Cerebellar cortex (tissue), 1 donor: Measurements from ENCODE around the gene WWOX.

Experiments
- DNase-seq: peaks from one replicate; pipeline ENCODE4 v3.0.0-alpha.2; 2015; ENCODE audit warnings: low spot score

WWOX gene

DNA sequence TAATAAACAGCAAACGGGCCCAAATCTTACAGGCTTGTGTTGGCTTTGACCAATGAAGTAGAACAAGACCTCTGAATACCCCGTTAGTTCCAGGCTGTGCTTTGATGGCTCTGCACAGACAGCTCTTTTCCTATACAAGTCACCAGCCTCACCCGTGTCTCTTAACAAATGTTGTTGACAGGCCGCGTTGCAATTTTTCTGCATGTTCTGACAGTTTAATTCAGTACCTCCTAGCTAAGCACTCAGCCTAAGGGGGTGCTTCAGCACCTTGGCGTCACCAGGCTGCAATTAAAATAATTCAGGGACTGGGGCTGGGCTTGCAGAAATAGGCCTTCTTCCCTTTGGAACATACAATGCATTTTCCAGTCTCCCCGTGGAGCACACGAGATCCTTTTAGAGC, 1001.0 kb downstream of the WWOX start:
- no peak for DNase-seq

DNA sequence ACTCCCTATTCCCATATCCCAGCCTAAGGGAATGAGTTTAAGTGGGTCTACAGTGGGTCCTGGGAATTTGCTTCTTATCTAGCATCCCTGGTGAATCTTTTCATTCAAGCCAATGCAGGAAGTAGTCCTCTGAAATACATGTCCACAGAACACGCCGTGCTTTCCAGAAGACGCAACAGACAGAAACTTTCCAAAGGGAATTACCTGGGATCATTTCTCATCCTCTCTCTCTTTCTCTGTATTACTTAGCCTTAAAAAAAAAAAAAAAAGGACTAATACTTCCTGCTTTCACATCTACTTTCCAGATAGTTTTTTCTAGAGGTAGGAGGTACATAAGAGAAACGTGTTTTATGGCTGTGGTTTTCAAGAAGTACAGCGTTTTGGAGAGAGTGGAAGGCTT, 1002.0 kb downstream of the WWOX start:
- DNase-seq = no peak

DNA sequence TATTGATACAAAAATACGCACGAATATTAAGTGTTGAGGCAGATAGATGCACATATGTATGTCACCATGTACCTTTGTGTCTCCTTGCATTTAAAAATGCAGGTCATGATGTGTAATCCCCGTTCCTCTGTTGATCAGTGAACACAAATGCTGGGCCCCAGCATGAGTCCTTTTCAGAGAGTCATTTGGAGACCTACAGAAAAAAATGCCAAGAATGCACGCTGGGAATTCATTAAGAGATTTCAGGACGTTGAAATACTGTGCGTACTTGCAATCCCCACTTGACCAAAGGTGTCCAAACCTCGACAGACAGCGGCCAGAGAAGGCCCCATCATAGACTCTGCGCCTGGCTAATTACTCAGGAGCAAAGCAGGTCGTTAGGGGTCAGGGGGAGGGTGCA, 1005.1 kb downstream of the WWOX start:
- peak; percentile 65 for DNase-seq

DNA sequence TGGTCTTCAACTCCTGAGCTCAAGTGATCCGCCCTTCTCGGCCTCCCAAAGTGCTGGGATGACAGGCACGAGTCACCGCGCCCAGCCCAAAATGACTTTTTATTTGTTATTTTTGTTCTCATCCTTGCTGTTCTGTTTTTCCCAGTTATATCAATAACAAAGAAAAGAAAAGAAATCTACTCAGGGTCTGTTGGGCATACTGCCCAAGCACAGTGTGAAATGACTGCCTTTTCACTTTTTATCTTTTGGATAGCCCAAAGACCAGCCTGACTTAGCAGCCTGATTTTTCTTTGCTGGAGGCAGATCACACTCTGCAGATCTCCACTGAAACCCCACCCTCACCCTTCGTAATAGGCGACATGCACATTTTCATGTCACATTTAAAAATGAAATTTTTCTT, 1007.8 kb downstream of the WWOX start:
- DNase-seq = no peak

DNA sequence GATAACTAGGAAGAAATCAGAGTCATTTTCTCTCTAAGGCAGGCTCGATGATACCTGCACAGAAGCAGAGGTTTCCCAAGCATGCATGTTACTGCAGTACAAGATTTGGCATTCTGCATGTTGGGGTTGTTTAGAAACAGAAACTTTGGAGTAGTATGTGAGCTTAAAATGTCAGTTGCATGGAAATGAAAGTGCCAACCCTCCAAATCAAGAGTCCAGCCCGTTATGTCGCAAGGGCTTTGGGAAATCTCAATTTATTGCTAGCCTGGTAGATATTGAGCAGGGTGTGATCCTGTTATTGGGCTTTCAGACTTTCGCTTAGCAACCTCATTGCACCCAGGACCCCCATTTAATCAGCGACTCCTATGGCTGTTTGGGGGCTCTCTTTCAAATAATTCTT, 1010.3 kb downstream of the WWOX start:
- DNase-seq = no peak

DNA sequence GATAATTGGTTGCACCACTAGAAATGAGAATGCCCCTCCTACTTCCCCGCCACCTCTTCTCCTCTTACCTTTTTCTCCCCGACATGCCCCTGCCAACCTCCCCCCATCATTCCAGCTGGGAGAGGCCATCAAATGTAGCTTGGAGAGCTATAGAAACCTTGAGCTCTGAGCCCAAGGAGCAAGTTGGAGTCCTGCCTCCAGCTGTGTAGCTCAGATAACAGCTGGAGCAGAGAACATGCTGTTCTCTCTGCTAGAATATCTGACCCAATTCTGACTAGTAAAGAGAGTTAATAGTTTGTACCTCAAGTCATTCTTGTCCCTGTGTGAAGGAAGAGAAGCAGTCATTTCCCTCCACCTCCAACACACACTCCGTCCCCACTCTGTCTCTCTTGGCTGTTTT, 1010.8 kb downstream of the WWOX start:
- DNase-seq = no peak

DNA sequence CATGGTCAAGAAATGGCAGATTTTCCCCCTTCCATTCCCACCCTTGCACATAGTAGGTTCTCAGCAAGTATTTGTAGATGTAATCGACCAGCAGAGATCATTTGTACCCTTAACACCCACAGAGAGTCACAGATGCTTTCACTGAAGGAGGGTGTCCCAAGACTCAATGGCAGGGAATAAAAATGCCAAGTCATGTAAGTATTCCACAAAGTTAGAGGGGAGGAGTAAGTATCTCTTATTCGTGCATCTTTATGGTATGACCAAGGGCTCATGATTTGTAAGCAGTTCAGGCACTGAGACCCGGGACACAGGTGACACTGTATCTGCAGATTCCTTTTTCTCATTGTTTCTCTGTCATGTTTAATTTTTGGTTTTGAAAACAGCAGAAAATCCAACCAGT, 1011.5 kb downstream of the WWOX start:
- DNase-seq = no peak

DNA sequence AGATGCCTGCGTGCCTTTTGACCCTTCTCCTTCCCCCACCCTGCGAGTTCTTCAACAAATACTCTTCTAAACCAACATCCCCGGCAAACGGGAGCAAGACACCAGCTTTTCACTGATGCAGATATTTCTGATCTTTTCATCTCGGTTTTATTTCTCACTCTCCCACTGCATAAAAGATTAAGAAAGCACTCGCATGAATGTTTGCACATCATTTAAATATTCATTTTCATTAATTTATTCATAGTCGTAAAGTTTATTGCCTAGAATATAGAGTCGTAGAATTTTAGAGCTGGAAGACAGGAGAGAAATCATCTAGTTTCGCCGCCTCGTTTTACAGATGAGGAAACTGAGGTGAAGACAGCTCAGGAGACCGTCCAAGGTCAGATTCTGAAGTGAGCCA, 1013.0 kb downstream of the WWOX start:
- DNase-seq = no peak

DNA sequence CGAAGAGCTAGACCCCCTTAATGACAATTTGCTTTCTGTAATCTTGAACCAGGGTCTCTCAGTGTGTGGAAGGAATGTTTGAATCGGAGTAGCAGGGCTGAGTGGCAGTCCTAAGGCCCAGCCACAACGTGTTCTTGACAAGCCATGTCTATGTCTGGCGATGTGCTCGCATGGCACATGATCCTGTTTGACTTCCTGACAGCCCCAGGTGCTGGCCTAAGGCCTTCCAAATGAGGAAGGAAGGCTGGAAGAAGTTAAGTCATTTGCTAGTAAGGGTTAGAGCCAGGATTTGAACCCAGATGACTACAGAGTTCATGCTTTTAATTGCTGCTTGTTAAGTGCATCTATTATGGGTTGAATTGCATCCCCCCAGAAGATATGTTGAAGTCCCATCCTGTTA, 1014.4 kb downstream of the WWOX start:
- no peak for DNase-seq

DNA sequence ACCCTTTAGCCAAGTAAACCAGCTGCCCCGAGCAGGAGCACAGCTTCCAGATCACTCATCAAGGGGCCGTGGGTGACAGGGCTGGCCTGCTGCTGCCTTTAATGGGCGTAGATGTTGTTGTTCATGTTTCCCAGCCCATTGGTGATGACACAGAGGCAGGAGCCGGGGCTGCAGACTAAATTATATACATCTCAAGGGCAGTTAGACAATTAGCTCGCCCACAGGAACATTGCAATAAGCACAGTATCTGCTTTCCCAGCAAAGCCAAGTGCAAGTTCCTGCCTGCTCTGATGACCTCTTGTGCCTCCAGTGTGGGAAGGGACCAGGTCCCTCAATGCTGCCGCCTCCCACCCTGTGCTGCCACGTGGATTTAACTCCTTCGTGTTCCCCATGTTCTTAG, 1015.3 kb downstream of the WWOX start:
- DNase-seq = no peak

DNA sequence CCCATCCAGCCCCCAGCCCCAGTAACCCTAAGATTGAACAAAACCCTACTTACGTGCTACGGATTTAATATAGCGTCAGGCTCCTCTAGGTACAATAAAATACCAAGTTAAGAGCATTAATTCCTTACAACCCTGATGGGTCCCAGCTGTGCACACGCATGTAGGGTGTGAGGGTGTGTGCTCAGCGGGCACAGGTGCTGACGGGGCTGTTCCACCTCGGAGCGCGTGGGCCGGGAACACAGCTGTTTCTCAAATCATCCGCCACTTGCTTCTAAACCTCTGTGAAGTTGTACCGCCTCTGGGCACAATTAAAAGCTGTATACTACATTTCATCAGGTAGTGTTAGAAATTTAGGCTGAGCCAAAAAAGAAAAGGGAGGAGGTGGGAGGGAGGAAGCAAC, 1022.5 kb downstream of the WWOX start:
- DNase-seq = no peak

DNA sequence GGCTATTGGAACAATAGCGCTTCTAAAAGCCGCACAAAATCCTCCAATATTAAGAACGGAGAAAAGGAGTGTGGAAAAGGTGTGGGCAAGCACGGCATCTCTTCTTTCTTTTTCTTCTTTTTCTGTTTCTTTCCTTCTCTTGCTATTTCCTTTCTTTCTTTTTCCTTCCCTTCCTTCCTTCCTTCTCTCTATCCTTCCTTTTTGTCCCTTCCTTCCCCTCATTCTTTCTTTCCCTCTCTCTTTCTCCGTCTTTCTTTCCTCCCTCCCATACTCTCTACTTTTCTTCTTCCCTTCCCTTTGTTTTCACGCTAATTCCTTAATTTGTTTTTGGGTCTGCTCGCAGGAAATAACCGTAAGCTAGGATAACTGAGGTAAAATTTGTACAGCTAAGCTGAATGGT, 1022.9 kb downstream of the WWOX start:
- no peak for DNase-seq

DNA sequence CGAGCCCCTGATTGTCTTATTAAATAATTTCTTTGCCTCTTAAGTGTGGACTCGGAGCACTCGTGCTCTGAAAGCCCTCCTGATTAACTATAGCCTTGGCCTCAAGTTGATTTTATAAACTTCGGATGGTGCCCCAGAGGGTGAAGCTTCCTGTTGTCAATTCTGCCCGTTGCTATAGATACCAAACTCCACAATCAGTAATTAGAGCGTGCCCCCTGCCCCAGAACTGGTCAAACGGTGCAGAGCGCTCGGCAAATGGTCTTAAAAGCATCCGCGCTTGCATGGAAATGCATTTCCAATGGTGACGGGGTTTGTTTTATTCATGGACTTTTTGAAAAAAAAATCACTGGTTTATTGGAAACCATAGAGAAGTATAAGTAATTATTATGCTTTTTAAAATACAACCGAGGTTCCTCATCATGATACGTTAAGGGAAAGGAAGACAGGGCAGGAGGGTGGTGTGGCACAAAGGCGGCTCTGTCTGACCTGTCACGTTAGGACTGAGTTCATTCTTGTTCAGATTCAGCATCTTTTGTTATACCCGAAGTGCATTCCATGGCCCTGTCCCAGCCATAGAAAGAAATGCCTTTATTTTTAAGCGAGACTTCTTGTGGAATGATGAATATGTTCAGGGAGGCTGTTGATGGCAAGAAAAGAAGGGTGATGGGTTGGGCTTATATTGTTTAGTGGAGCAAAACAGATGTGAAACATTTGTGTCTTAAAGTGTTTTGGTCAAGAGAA, 1024.7 kb downstream of the WWOX start:
- DNase-seq = no peak

DNA sequence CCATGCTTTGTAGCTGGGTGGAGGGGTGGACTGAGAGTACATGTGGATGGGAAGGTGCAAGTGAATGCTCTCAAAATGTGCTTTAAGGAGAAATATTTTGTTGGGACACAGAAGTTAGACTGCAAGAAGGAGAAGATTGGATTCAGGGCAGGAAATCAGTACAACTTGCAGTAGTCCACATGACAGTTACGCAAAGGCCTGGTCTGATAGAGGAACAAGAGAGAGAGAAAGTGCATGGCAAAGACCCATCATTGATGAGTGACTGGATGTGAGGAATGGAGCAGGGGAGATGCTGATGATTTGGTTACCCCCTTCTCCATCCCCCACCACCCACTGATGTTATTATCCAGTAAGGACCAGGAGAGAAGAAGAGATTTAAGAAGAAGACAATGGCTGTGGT, 1028.3 kb downstream of the WWOX start:
- DNase-seq = no peak

DNA sequence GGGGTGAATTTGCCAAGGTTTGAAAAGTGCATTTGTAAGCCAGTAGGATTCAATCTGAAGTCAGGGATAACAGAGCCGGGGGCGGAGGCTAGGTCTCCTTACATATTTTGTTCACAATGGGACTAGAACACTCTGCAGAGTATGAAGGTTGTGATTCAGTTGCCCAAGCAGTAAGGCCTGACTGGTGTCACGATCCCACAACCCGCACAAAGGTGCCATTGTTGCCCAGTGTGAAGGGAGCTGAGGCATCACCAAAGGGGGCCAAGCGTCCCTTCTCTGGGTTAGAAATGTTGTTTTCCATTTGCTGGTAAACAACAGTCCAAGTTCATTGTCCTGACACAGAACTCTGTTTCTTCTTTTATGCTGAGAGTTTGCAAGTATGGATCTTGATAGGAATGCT, 1029.3 kb downstream of the WWOX start:
- DNase-seq = no peak

DNA sequence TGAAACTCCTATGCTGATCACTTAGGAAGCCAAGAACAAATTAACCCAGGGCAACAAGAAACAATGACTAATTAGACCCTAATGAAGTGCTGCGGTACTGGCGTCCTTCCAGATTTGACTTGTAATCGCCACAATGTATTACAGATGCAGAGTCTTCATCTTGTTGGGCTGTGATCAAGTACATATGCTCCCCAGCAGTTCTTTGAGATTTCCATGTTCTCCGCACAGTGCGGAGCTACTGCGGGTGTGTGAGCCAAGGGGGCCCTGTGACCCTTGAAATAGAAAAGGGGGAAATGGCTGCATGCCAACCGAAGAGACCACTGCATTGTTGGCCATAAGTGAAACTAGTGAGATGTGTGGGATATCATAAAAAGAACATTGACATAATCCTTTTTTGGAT, 1031.2 kb downstream of the WWOX start:
- no peak for DNase-seq

DNA sequence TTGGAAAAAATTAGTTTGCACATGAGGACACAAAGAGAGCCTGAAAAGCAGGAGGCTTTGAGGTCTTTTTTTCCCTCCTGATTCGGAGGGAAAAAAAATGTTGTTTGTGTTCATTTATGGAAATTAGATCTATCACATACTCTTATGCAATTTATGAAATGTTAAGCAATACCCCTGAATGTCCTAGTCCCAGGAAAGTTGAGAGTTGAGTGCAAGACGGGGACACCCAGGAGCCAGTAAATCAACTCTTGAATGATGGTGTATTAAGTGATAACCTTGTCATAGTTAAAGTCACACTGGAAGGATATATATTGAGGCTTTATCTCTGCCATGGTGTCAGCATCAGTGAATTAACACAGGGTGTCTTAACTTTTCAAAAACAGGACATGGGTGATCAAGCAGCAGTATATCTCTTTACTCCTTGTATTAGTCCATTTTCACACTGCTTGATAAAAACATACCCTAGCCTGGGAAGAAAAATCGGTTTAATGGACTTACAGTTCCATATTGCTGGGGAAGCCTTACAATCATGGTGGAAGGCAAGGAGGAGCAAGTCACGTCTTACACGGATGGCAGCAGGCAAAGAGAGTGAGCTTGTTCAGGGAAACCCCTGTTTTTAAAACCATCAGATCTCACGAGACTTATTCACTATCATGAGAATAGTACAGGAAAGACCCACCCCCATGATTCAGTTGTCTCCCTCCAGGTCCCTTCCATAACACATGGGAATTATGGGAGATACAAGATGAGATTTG, 1032.0 kb downstream of the WWOX start:
- DNase-seq = no peak

DNA sequence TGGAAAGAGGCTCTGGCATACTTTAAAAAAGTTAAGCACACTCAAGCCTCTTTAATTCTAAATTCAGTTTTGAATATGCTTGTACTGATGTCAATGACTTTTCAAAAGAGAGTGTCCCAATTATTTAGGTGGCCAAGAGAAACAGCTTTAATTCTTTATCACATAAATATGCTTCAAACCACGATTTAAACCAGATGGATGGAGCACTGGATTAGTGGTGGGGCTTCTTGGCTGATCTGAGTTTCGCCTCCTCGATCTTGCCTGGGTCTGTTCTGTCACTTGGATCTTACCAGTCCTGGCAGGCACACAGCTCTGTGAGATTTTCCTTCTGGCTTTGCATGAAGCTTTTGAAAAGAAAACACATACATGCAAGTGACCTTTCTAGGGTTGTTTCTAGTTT, 1033.2 kb downstream of the WWOX start:
- no peak for DNase-seq

DNA sequence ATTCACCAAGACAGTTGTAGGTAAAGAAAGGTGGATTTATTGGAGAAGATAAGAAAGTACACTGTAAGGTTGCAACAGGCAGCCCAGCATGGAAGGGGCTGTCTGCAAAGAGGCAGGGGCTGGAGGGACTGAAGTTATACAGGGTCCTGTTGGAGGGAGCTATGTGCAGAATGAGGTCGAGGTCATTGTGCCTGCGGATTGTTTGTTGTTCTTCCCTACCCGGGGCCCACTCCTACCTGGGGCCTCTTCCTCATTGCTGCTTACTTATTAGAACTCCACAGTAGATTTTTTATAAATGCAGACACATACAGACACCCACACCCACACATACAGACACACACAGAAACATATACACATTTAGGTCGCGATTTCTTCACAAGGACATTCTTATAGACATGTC, 1034.8 kb downstream of the WWOX start:
- DNase-seq = no peak

DNA sequence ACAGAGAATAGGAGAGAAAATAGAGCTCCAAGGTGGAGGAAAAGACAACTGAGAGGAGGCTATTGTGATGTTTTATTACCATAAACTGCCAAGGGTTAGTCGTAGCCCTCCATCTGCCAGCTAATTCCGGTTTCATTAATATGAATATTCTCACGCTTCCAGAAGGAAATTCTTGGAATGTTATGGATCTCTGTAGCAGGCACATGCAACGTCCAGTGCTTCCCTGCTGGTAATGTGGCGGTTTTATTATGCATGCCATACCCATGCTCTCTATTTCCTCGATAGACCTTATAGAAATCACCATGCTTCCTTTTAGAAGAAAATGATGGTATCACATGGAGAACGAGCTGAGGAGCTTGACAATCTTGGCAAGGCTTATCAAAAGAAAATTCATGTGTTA, 1037.5 kb downstream of the WWOX start:
- DNase-seq = no peak

DNA sequence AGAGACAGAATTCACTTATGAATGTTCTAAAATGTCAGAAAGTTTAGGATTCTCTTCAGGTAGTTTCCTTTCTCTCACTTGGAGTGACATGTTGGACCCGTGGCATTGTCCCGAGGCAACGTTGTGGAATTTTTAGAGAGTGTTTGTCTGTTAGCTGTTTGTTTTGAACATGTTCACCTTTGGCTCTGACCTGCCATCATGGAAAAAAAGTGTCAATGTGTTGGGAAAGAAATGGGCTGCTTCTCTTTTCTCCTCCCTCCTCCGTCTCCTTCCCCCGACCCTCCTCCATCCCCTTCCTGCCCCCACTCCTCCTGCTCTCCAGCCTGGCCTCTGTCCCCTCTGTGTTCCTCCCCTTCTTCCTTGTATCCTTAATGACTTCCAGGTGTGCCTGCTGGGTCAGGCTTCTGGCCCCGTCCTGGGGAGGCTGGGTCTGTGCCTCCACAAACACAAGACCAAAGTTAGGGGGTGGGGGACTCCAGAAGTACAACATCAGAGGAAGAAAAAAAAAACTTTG, 1038.0 kb downstream of the WWOX start:
- DNase-seq = no peak

DNA sequence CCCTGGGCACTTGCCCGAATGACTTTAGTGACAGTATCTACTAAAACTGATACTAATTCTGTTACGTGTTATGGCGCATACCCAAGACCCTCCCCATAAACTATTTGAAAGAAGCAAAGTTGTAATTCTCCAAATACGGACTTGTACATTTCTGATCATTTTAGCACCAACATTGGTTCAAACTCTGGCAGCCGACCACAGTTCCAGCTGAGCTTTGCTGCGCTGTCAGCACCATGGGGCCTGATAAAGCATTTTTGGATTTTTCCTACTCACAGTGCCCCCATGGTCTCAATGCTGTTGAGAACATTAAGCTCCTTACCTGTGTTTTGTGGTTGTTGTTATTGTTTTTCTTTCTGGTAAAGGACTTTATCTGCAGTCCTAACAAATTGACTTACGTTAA, 1040.3 kb downstream of the WWOX start:
- no peak for DNase-seq

DNA sequence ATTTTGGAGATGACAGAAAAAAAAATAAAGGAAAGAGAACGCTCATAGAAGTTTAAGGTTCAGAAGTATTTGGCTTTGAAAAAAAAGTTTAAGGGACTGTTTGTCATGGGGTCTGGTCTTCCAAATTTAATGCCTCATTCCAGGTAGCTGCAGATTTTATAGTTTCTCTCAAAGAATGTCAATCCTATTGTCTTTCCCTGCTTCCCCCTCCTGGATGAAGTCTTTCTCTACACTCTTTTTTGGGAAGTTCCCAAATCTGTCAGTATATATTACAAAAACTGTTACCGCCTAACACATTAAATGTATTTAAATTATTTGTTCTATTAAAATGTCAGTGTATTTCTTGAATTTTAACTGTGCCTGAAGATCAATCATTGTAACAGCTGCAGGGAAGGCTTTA, 1043.6 kb downstream of the WWOX start:
- no peak for DNase-seq

DNA sequence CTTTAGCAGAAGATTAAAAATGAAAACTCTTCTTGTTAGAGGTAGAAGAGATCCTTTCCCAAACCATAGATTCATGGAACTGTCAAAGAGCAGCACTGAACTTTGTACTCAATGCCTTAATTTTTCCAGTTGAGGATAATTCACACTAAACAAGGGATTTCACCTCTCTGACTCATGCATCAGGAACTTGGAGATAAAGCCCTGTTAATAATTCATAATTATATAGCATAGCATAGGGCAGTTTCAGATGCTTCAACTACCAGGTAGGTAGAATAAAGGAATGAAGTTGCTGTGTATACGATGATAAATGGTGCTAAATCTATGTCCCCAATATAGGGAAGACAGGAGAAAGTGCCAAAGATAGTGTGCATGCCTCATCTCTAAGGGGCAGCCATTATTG, 1050.7 kb downstream of the WWOX start:
- DNase-seq = no peak
